GM20431 (cell line): ENCODE measurements around the gene NAT9.

Source experiments
- in situ Hi-C: fragments of 300-500 bp; cut with MseI, MboI; formaldehyde crosslinking; loops from one replicate; pipeline ENCODE4 v1.15.0; 2020; ENCODE audit warnings: low sequenced_read_pairs; ENCODE audit not compliant: unreplicated experiment

Gene NAT9

GRCh38 chr17:74749279-74750038 is 26.7 kb downstream of the NAT9 start:
- in situ Hi-C loops = no loop called here

GRCh38 chr17:74748529-74749278 is 27.4 kb downstream of the NAT9 start, which contains the start of gene NHERF1:
Gene NHERF1 (plus strand): TSS chr17:74748628. CDS start chr17:74748847, 219 bp downstream.
- in situ Hi-C loops = no loop called here

GRCh38 chr17:74748279-74748528 is 27.9 kb downstream of the NAT9 start:
- in situ Hi-C loops = no loop called here

GRCh38 chr17:74746922-74747321 is 29.2 kb downstream of the NAT9 start:
- in situ Hi-C loops = no loop called here

GRCh38 chr17:74746376-74746775 is 29.8 kb downstream of the NAT9 start:
- in situ Hi-C loops = no loop called here

GRCh38 chr17:74745548-74746177 is 30.5 kb downstream of the NAT9 start:
- in situ Hi-C loops = no loop called here

- in situ Hi-C loops = no loop called here
Observed at GRCh38 chr17:74744714-74745547, 31.2 kb downstream of the NAT9 start.

GRCh38 chr17:74744349-74744713 is 31.8 kb downstream of the NAT9 start:
- in situ Hi-C loops = no loop called here

GRCh38 chr17:74743755-74744154 is 32.4 kb downstream of the NAT9 start:
- in situ Hi-C loops = no loop called here

GRCh38 chr17:74742978-74743545 is 33.1 kb downstream of the NAT9 start:
- in situ Hi-C loops = no loop called here

- in situ Hi-C loops = no loop called here
Observed at GRCh38 chr17:74742153-74742515, 34.0 kb downstream of the NAT9 start.

GRCh38 chr17:74740641-74741387 is 35.3 kb downstream of the NAT9 start:
- in situ Hi-C loops = no loop called here

GRCh38 chr17:74740173-74740572 is 36.0 kb downstream of the NAT9 start:
- in situ Hi-C loops = no loop called here

GRCh38 chr17:74739227-74739831 is 36.8 kb downstream of the NAT9 start:
- in situ Hi-C loops = no loop called here

- in situ Hi-C loops = no loop called here
Observed at GRCh38 chr17:74738051-74738996, 37.8 kb downstream of the NAT9 start.

GRCh38 chr17:74737299-74738050 is 38.7 kb downstream of the NAT9 start:
- in situ Hi-C loops = no loop called here

- in situ Hi-C loops = no loop called here
Observed at GRCh38 chr17:74736513-74737298, 39.4 kb downstream of the NAT9 start, which contains the start of gene RAB37. Gene RAB37 (plus strand): TSS chr17:74737256. CDS start chr17:74737273, 17 bp downstream.
